Peyer's patch (tissue), 4 donors: ENCODE measurements around the gene UBE2D3. TPM values are rescaled to one million over a fixed set of nuclear protein-coding genes. Genes with fewer than 3 reads are reported as not detected.
"Not testable (repeated sequence)": the region's sequence is repeated elsewhere in the genome, so short reads cannot be mapped to it uniquely, and the experiment has no call there.

Experiments
- DNase-seq, 3 donors: peaks; one replicate each; pipeline ENCODE4 v3.0.0-alpha.2; 2017 to 2019
- H3K27ac ChIP-seq, 4 donors: fragments of 200-600 bp; sonication (generic); one replicate each; pipeline ENCODE4 v1.5.1; 2016 to 2019
- H3K27me3 ChIP-seq, 2 donors: fragments of 200-600 bp; sonication (generic); one replicate each; pipeline ENCODE4 v1.5.1; 2019
- H3K36me3 ChIP-seq, 3 donors: fragments of 200-600 bp; sonication (generic); one replicate each; pipeline ENCODE4 v1.5.1; 2016 to 2019
- H3K4me1 ChIP-seq, 4 donors: fragments of 200-600 bp; sonication (generic); one replicate each; pipeline ENCODE4 v1.5.1; 2016 to 2019
- H3K4me3 ChIP-seq, 4 donors: fragments of 200-600 bp; sonication (generic); 1 replicate in 3 of 4; 2 replicates in 1 of 4; pipeline ENCODE4 v1.5.1; 2016 to 2019; ENCODE audit warnings: mild to moderate bottlenecking in 1 of 4
- H3K9me3 ChIP-seq, 4 donors: fragments of 200-600 bp; sonication (generic); one replicate each; pipeline ENCODE4 v1.5.1; 2016 to 2019; ENCODE audit warnings: mild to moderate bottlenecking in 1 of 4
- POLR2A ChIP-seq, 2 donors: fragments of 450-650 bp; IDR thresholded peaks; one replicate each; pipeline ENCODE4 v1.5.1; 2017; ENCODE audit warnings: antibody characterized with exemption in 2 of 2, mild to moderate bottlenecking in 2 of 2, moderate library complexity in 2 of 2
- total RNA-seq, 4 donors: library from RNA; depleted of rRNA; stranded (reverse); fragments of >200 nt; gene quantifications; one replicate each; pipeline ENCODE4 v1.1.0, GENCODE V29; 2016
- TF ChIP-seq, protein P1 (sequence below), 6 experiments: fragments of 450-650 bp in 4 of 6; fragments of 200-600 bp in 2 of 6; sonication (generic) in 1 of 6; IDR thresholded peaks; one replicate each; pipeline ENCODE4 v1.5.1; 2017 to 2019; ENCODE audit warnings: antibody characterized with exemption in 6 of 6, mild to moderate bottlenecking in 3 of 6, moderate library complexity in 1 of 6

The UBE2D3 gene
- total RNA-seq, 4 donors from 2014 or later, result 240 to 373 (median 308) TPM

GRCh38 chr4:102824398-102824797 is 3.0 kb downstream of the UBE2D3 start:
- no peaks in the 10 kb centered on the region for H3K36me3 ChIP-seq
- H3K27me3 ChIP-seq, result no peaks in the 10 kb centered on the region
- H3K9me3 ChIP-seq, result no peaks in the 10 kb centered on the region
- no peak for DNase-seq
- TF ChIP-seq, protein P1, sequence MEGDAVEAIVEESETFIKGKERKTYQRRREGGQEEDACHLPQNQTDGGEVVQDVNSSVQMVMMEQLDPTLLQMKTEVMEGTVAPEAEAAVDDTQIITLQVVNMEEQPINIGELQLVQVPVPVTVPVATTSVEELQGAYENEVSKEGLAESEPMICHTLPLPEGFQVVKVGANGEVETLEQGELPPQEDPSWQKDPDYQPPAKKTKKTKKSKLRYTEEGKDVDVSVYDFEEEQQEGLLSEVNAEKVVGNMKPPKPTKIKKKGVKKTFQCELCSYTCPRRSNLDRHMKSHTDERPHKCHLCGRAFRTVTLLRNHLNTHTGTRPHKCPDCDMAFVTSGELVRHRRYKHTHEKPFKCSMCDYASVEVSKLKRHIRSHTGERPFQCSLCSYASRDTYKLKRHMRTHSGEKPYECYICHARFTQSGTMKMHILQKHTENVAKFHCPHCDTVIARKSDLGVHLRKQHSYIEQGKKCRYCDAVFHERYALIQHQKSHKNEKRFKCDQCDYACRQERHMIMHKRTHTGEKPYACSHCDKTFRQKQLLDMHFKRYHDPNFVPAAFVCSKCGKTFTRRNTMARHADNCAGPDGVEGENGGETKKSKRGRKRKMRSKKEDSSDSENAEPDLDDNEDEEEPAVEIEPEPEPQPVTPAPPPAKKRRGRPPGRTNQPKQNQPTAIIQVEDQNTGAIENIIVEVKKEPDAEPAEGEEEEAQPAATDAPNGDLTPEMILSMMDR (IDR thresholded peaks at IDR 0.05), result no peak
- TF ChIP-seq POLR2A (IDR thresholded peaks at IDR 0.05), result no peak
- H3K4me1 ChIP-seq, result peaks cover 0 to 60% (median 13%) of the 10 kb centered on the region in 4 donors
- peak overlapping the region; percentile 23 to 100 (median 100) for H3K27ac ChIP-seq
- H3K4me3 ChIP-seq, result peak overlapping the region; percentile 85 to 93 (median 90)

DNA sequence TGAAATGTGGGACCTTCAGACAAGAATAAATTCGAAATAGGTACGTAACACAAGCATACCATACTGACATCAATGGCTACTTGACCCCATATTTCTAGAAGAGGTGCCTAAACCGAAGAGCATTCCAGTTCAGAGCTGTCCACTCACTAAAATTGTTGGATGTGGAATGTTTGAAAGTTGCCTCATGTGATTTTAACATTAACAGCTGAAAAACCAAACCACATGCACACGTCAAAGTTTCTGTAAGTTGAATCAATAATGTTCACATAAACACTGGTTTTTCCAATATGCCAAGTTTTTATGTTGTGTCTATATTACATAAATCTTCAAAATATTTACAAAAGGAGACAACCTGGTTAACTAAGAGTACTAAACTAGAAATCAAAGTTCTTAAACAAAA is 3.5 kb downstream of the UBE2D3 start:
- H3K27ac ChIP-seq, result peak overlapping the region in 3 of 4 donors; percentile 29 to 100 (median 100)
- peaks cover 0 to 60% (median 16%) of the 10 kb centered on the region in 4 donors for H3K4me1 ChIP-seq
- TF ChIP-seq POLR2A (IDR thresholded peaks at IDR 0.05), result no peak
- TF ChIP-seq, protein P1 (IDR thresholded peaks at IDR 0.05), result no peak
- H3K4me3 ChIP-seq, result peak overlapping the region; percentile 10 to 93 (median 50)
- H3K27me3 ChIP-seq, result no peaks in the 10 kb centered on the region
- no peak for DNase-seq
- H3K36me3 ChIP-seq, result no peaks in the 10 kb centered on the region
- H3K9me3 ChIP-seq, result no peaks in the 10 kb centered on the region

- no peaks in the 10 kb centered on the region for H3K9me3 ChIP-seq
- H3K27me3 ChIP-seq, result no peaks in the 10 kb centered on the region
- TF ChIP-seq, protein P1 (IDR thresholded peaks at IDR 0.05), result no peak
- TF ChIP-seq POLR2A (IDR thresholded peaks at IDR 0.05), result no peak
- H3K27ac ChIP-seq, result peak overlapping the region in 2 of 4 donors; percentile 29 to 100
- DNase-seq, result no peak
- peak overlapping the region; percentile 10 to 93 (median 50) for H3K4me3 ChIP-seq
- H3K36me3 ChIP-seq, result no peaks in the 10 kb centered on the region
- H3K4me1 ChIP-seq, result peaks cover 0 to 60% (median 18%) of the 10 kb centered on the region in 4 donors
These were observed 3.9 kb downstream of the UBE2D3 start for GRCh38 chr4:102823464-102823863.

DNA sequence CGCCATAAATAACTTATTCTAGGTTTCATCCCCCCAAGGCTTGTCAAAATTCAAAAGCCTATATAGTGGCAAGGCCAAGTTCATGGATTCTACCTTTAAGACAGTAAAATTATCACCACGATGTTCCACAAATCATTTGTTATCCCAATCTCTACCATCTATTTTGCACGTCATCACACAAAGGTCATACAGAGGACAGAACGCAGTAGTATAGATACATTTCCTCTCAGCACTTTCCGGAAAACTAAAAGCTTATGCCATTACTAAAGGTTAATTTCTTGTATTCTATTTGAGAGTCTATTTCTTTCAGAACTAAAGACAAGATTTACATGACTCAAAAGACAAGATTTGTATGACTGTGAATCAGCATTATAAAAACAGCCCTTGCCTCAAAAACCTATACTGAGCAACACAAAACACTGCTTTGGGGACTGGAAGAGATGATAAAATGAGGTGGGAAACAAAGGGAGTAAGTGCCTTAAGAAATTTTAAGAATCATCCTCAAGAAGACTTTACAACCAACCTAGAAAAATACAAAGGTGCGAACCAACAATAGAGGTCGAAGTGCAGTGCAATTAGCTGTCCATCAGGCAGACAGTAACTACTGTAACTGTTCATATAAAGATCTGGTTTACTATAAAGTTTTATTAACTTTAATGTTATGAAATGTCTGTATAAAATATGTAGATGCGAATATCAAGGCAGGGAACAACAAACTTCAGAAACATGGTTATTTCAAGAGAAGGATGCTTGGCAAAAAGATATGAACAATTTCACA is 7.6 kb downstream of the UBE2D3 start:
- TF ChIP-seq, protein P1 (IDR thresholded peaks at IDR 0.05), result no peak
- TF ChIP-seq POLR2A (IDR thresholded peaks at IDR 0.05), result no peak
- no peak overlapping the region for H3K4me3 ChIP-seq
- H3K27me3 ChIP-seq, result no peaks in the 10 kb centered on the region
- H3K4me1 ChIP-seq, result peaks cover 0 to 78% (median 30%) of the 10 kb centered on the region in 4 donors
- H3K27ac ChIP-seq, result peak overlapping the region in 2 of 4 donors; percentile 7 to 12
- H3K36me3 ChIP-seq, result peaks cover 0 to under 1% (median 0%) of the 10 kb centered on the region in 3 donors
- no peak for DNase-seq
- H3K9me3 ChIP-seq, result no peaks in the 10 kb centered on the region

GRCh38 chr4:102819100-102819499 is 8.3 kb downstream of the UBE2D3 start:
- not testable (repeated sequence) for H3K9me3 ChIP-seq, DNase-seq, H3K4me3 ChIP-seq, H3K36me3 ChIP-seq, H3K27ac ChIP-seq, H3K27me3 ChIP-seq
- peaks cover 0 to 72% (median 31%) of the 10 kb centered on the region in 4 donors for H3K4me1 ChIP-seq

DNA sequence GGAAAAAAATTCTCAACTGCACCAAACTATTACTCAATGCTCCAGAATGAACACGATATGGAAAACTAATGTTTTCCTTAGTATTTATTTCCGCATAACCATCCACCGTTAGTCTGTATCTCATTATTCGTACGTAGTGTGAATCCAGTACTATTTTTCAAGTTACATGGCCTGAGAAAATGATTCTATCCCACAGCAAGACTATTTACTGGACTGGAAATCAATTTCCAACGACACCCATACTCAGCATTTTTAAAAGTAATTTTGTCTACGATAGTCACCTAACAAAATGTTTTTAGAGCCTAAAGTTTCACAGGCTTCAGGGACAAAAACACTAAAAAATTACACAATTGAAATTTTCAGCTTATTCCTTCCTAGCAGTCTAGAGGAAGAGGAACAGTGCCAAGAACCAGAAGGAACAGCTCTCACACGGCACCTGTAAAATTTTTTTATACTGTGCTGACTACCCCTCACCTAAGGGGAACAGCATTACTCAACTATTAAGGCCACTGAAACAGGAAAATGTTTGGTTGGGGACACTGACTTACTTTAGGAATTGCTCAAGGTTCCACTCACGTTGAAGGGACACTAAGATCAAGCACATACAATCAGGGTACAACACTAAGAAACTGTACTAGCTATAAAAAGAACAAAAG is 9.6 kb downstream of the UBE2D3 start:
- H3K4me3 ChIP-seq, result no peak overlapping the region
- H3K27me3 ChIP-seq, result no peaks in the 10 kb centered on the region
- TF ChIP-seq, protein P1 (IDR thresholded peaks at IDR 0.05), result no peak
- no peak for TF ChIP-seq POLR2A (IDR thresholded peaks at IDR 0.05)
- no peak for DNase-seq
- H3K4me1 ChIP-seq, result peaks cover 0 to 59% (median 31%) of the 10 kb centered on the region in 4 donors
- H3K27ac ChIP-seq, result no peak overlapping the region
- peaks cover 0 to 5% (median 0%) of the 10 kb centered on the region in 3 donors for H3K36me3 ChIP-seq
- no peaks in the 10 kb centered on the region for H3K9me3 ChIP-seq
